GM12873 (cell line): ENCODE results near the gene ARVCF.

Experiments
- CTCF ChIP-seq: IDR thresholded peaks from 2 replicates; pipeline ENCODE4 v1.5.1; 2012; ENCODE audit warnings: low read depth, mild to moderate bottlenecking, moderate library complexity, low read length, control low read depth; ENCODE audit not compliant: insufficient read depth; ENCODE audit errors: missing control alignments

ARVCF gene

GRCh38 chr22:20011993-20012740 is 4.5 kb downstream of the ARVCF start:
- no peak for TF ChIP-seq CTCF

- TF ChIP-seq CTCF, result no peak
Observed at GRCh38 chr22:20011123-20011992, 5.3 kb downstream of the ARVCF start.

GRCh38 chr22:20010307-20011122 is 6.1 kb downstream of the ARVCF start:
- no peak for TF ChIP-seq CTCF

- no peak for TF ChIP-seq CTCF
Observed at GRCh38 chr22:20009582-20010306, 6.9 kb downstream of the ARVCF start.

- no peak for TF ChIP-seq CTCF
Observed at GRCh38 chr22:20009018-20009491, 7.6 kb downstream of the ARVCF start.

GRCh38 chr22:20008221-20008995 is 8.2 kb downstream of the ARVCF start:
- no peak for TF ChIP-seq CTCF
